LNCaP clone FGC (cell line): Measurements from ENCODE around the gene OVOL2.

Source experiments
- DNase-seq: peaks from one replicate; pipeline ENCODE4 v3.0.0-alpha.2; 2011; ENCODE audit warnings: low read depth
- H3K4me3 ChIP-seq: 2 replicates; pipeline ENCODE4 v1.5.1; 2011; ENCODE audit warnings: mild to moderate bottlenecking, low read depth, low read length, control low read depth
- TF ChIP-seq, protein P1 (sequence below): IDR thresholded peaks from 2 replicates; pipeline ENCODE4 v1.5.1; 2012; ENCODE audit warnings: mild to moderate bottlenecking; ENCODE audit not compliant: control insufficient read depth, insufficient read depth; ENCODE audit errors: extremely low read depth

The OVOL2 gene

DNA sequence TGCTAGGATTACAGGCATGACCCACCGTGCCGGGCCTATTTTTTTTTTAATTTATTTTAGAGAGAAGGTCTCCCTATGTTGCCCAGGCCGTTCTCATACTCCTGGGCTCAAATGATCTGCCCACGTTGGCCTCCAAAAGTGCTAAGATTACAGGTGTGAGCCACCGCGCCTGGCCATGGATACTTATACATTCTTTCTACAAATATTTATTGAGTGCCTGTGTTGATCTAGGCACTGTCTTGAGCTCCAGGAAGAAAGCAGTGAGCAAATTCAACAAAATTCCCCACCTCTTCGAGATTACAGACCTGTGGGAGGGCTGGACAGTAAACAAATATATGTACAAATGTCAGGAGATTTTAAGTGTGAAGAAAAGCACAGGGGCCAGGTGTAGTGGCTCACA, 51.0 kb downstream of the OVOL2 start:
- DNase-seq: peak; percentile 72
- no peak overlapping the region for H3K4me3 ChIP-seq
- TF ChIP-seq, protein P1, sequence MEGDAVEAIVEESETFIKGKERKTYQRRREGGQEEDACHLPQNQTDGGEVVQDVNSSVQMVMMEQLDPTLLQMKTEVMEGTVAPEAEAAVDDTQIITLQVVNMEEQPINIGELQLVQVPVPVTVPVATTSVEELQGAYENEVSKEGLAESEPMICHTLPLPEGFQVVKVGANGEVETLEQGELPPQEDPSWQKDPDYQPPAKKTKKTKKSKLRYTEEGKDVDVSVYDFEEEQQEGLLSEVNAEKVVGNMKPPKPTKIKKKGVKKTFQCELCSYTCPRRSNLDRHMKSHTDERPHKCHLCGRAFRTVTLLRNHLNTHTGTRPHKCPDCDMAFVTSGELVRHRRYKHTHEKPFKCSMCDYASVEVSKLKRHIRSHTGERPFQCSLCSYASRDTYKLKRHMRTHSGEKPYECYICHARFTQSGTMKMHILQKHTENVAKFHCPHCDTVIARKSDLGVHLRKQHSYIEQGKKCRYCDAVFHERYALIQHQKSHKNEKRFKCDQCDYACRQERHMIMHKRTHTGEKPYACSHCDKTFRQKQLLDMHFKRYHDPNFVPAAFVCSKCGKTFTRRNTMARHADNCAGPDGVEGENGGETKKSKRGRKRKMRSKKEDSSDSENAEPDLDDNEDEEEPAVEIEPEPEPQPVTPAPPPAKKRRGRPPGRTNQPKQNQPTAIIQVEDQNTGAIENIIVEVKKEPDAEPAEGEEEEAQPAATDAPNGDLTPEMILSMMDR: no peak

DNA sequence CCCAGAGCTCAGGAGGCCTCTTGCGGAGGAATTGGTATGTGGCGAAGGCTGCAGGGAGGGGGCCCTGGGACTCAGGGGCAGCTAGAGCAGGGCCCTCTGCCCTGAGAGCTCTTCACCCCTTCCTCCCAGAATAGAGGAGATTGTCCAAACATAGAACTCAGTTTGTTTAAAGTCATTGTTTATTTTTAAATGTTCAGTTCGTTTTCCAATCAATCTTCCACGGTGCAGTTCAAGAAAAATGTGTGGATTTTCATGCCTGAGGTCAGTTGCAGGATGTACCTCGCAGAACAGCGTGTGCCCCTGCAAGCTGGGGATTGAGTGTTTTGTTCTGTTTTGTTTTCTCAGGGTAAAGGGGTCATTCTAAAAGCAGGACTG, 51.7 kb downstream of the OVOL2 start:
- TF ChIP-seq, protein P1: no peak
- H3K4me3 ChIP-seq: no peak overlapping the region
- DNase-seq: no peak

DNA sequence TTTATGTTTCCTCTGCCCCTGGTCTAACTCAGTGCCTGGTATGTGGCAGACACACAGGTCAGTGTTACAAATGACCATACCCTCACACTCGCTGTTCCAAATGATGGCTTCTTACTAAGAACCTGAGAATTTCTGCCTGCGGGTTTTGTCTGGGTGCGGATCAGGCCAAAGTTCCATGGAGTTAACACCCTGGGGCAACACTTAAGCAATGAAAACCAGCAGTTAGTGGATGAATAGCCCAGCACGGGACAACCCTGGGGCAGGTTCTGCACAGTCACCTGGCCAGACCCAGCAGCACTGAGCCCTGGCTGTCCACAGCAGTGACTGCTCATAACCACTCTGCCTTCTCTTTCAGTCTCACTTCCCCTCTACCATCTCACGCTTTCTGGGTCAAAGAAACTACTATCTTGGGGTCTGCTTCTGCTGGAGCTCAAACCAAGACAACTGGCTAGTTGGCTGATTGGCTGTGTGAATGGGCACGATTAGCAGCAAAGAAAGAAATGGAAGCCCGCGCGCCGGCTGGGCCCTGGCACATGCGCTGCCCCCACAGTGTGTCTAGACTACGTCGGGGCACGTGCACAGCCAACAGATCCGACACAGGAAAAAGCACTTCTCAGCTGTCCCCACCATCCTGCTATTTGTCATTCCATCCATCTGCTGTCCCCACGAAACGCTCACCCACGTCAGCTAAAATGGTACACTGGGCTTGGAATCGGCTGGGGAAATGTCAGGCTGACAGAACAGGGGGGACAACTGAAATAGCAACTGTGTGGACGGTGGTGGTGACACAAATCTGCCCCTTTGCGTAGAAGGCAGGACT, 52.3 kb downstream of the OVOL2 start:
- no peak overlapping the region for H3K4me3 ChIP-seq
- TF ChIP-seq, protein P1: no peak
- DNase-seq: no peak

DNA sequence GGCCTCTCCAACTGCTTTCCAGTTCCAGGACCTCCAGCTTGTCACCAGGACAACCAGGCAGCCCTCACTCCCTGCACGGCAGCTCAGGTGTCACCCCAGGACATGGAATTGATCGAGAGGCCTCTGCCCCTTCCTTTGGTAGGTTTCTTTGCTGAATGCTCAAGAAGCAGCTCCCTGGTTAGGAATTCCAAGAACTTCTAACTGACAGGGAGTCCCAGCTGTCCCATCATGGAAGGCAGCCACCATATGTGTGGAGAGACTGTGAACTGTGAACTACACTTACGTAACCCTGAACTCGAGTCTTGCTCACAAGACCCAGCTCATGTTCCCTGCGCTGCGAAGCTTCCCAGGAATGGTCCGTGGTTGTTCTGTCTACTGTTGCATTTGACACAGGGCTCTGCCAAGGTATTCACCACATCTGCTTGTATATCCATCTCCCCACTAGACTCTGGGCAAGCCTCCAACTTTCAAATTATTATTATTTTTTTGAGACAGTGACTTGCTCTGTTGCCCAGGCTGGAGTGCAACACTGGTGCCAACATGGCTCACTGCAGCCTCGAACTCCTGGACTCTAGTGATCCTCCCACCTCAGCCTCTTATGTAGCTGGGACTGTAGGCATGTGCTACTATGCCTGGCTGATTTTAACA, 53.2 kb downstream of the OVOL2 start:
- no peak for DNase-seq
- TF ChIP-seq, protein P1: no peak
- no peak overlapping the region for H3K4me3 ChIP-seq

DNA sequence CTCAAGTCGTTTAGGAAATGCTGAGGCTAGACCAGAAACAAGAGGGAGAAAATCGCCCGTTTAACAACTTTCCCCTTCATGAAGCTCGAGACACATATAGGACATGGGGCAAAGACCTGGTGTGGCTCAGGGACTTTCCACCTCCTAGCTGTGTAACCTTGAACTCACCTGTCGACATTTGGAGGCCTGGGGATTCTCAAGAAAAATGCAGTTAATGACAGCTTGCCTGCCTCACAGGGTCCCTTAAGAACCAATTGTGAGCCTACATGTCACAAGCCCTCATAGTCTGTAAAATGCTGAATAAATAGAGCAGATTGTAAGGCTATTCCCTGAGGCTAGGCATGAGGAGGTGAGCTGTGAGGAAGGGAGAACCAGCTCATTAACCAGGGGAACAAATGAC, 53.8 kb downstream of the OVOL2 start:
- H3K4me3 ChIP-seq: no peak overlapping the region
- no peak for DNase-seq
- TF ChIP-seq, protein P1: no peak

DNA sequence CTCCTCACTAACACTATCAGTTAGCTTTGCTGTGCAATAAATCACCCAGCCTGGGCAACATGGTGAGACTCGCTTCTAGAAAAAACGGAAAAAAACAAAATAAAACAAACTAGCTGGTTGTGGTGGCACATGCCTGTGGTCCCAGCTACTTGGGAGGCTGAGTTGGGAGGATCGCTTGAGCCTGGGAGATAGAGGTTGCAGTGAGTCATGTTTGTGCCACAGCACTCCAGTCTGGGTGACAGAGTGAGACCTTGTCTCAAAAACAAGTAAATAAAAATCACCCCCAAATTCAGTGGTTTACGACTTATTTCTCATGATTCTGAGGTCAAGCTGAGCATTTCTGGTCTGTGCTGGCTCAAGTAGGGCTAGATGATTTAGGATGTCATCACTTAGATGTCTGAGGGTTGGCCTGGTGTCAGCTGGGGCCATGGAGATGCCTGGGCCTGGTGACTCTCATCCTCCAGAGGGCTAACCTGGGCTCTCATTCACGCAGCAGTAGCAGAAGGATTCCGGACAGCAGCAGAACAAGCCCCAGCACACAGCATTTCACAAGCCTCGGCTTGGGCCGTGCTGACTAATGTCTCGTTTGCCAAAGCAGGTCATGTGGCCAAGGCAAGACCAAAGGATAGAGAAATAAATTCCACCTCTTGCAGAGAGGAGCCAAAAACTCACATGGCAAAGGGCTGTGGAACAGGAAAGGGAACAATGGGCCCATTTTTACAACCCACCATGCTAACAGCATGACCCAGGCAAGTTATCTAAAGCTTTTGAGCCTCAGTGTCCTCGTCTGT, 56.4 kb downstream of the OVOL2 start:
- H3K4me3 ChIP-seq: no peak overlapping the region
- DNase-seq: peak; percentile 41
- TF ChIP-seq, protein P1: no peak
